Measurements from ENCODE around the gene PLA2G15.

PLA2G15 gene

DNA sequence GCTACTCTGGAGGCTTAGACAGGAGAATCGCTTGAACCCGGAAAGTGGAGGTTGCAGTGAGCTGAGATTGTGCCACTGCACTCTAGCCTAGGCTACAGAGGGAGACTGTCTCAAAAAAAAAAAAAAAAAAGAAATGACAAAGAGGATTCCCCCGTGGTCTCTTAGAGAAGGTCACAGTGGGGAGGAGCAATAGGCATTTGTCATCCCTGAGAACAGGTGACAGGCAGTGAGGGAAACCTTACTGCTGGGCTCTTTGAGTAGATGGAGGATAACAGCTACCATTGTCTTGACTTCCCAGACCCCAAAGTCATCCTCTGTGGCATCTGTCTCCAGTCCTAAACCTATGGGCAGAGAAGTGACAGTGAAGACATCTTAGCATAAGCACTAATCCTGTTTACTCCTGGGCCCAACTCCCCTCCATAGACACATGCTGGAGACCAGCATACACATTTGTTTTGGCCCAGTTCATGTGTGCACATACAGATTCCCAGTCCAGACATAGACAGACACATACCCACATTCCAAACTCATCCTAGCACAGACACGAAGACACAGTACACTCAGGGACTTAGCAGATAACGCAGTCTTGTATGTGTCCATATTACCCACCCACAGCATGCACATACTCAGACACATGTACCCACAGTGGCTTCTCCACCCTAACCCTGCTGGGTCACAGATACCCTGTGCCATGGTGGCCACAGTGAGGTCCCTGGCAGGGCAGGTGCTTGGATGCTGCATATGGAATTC, 11.9 kb upstream of the PLA2G15 start:
- DNase-seq (ENCODE audit: low read depth in 2 of 2) = no peak

- DNase-seq (ENCODE audit: low read depth in 2 of 2) = no peak
These were observed 11.4 kb upstream of the PLA2G15 start for GRCh38 chr16:68233835-68234187.

- DNase-seq (ENCODE audit: low read depth in 2 of 2) = no peak
These were observed 10.7 kb upstream of the PLA2G15 start for GRCh38 chr16:68234188-68235107.

DNA sequence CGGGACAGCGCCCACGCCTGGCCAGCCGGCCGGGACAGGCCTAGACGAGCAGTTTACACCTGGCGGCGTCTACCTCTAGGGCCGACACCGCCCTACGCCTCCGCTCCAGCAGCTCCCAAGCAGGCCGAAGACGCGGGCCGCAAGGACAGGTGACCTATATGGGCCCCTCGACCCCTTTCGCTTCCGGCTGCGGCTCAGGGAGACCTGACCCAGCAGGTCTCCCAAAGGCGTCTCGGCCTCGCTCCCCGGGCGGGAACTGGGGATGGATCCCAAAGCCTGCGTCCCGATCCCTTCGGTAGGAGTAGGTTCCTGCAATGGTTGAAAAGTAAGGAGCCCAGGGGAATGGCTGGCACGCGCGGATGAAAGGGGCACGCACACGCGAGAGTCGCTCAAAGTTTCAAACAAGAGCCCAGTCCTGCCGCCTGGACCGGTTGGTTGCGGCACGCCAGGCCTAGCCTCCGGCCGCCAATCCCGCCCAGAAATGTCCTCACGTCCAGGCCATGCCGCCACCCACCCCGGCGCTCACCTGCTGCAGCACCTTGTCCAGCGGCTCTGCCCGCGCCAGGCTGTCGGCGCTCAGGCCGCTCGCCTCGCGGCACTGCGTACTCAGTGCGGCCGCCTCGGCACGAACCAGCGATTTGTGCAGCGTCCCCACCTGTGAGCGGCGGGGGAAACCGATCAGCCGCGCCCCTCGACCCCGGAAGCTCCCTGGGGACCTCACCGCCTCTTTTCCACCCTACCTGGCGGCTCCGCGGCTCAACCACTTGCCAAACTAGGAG, 9.9 kb upstream of the PLA2G15 start:
- DNase-seq (ENCODE audit: low read depth in 2 of 2) = no peak

GRCh38 chr16:68235887-68236136, 9.4 kb upstream of the PLA2G15 start, which contains the start of gene ESRP2:
TSS of gene ESRP2 (minus strand) at chr16:68236127. CDS start at chr16:68236045, 82 bp downstream.
- DNase-seq (ENCODE audit: low read depth in 2 of 2) = no peak

GRCh38 chr16:68236137-68236825, 8.9 kb upstream of the PLA2G15 start:
- DNase-seq (ENCODE audit: low read depth in 2 of 2) = no peak

GRCh38 chr16:68236826-68237242, 8.3 kb upstream of the PLA2G15 start:
- no peak for DNase-seq (ENCODE audit: low read depth in 2 of 2)

DNA sequence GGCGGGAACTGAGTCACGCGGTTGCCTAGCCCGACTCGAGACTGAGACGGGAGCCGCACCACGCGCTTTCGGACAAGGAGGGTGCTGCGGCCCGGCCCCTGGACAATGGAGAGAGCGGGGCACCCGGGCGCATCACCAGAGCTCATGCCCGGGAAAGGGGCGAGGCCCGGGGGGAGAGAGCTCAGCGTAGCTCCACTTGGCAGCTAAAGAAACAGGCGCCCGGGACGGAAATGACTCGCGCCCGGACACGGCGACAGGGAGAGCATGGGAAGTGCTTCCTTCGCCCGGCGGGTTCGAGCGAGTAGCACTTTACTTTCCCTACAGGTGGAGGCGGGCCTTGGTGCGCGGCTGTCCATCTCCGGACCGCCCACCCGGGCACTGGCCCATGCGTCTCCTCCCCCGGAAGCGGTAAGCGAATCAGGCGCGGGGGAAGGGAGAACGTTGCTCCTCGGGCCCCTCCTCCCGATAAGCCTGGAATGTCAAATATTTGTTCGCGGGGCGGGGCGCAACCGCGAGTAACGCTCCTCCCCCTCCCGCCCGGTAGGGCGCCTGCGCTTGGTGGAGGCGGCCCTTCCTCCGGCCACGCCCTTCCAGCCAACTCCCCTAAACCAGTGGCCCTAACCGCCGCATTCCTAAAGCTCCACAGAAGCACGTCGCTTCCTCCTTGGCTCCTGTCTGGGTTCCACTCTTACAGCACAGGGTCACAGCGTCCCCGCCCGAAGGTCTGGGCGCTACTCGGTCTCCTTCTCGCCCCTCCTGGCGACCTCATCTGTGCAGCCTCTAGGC, 7.7 kb upstream of the PLA2G15 start:
- DNase-seq (ENCODE audit: low read depth in 2 of 2) = peak; percentile 69 to 74

- no peak for DNase-seq (ENCODE audit: low read depth in 2 of 2)
These were observed 7.2 kb upstream of the PLA2G15 start for GRCh38 chr16:68238029-68238345.

- DNase-seq (ENCODE audit: low read depth in 2 of 2) = no peak
These were observed 3.1 kb upstream of the PLA2G15 start for GRCh38 chr16:68242085-68242484.

GRCh38 chr16:68242926-68243858, 2.0 kb upstream of the PLA2G15 start:
- no peak for DNase-seq (ENCODE audit: low read depth in 2 of 2)

- no peak for DNase-seq (ENCODE audit: low read depth in 2 of 2)
These were observed 681 bp upstream of the PLA2G15 start for GRCh38 chr16:68244481-68244902.

DNA sequence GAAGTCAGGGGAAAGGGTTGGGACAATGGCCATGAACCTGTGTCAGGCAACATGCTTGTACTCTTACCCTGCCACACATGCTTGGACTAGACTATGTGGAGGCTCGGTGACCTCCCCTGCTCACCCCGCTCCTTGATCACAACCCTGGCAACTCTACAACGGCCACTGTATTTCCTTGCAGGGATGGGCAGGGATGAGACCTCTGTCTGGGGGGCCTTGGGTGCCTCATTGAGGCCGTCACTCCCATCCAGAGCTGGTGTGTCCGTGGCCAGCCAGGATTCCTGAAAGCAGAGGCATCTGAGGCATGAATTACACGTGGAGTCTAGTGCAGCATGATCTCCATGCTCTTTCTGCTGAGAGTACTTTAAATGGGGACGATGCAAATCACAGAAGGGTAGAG, 948 bp downstream of the PLA2G15 start:
- no peak for DNase-seq (ENCODE audit: low read depth in 2 of 2)

- no peak for DNase-seq (ENCODE audit: low read depth in 2 of 2)
These were observed 1.5 kb downstream of the PLA2G15 start for GRCh38 chr16:68246666-68247065.

DNA sequence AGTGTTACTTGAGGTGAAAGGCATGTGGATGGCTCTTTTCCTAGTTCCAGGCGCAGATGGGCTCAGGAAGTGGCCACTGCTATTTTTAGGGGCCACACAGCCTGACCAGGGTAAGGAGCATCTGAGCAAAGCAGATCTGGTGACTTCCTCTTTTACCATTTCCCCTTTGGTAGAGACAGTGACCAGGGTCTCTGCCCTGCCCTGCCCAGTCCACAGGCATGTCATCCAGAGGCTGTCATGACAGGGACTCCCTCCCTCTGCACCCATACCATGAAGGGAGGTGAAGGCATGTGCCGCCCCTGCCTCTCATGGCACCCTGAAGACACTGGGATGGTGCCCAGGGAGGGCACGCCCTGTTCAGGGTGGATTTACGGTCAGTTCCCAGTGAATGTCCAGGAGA, 2.2 kb downstream of the PLA2G15 start:
- no peak for DNase-seq (ENCODE audit: low read depth in 2 of 2)

DNA sequence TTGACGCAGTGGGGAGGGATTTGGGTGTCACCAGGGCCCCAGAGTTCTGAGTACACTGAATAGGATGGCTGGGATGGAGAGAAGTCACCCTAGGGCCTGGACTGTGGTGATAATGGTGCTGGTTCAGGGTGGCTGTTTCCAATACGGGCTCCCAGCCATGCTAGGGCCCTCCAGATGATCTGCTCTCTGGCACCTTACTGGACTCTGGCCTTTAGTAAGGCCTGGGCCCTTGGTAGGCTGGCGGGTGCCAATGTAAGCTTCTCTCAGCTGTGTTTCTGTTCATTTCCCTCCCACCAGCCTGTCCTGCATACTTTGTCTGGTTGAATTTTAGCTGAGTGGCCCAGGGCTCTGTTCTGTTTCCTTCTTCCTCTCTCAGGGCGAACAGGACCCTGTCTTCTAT, 2.8 kb downstream of the PLA2G15 start:
- no peak for DNase-seq (ENCODE audit: low read depth in 2 of 2)

GRCh38 chr16:68249371-68249770, 4.2 kb downstream of the PLA2G15 start:
- no peak for DNase-seq (ENCODE audit: low read depth in 2 of 2)

DNA sequence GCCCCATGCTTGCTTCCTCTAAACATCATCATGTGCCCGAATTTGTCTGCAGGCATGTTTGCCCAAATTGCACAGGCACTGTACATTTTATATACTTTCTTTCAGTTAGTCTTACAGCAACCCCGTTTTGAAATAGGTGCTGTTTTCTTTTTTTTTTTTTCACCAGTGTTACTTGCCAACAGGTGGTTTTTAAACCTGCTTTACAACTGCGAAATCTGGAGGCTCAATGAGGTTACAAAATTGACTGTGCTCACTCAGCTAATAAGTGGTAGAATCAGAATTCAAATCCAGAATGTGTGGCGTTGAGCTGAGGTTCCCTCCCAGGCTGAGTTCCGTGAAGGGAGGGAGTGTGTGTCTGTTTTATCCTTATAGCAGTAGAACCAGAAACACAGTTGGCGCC, 5.8 kb downstream of the PLA2G15 start:
- no peak for DNase-seq (ENCODE audit: low read depth in 2 of 2)

DNA sequence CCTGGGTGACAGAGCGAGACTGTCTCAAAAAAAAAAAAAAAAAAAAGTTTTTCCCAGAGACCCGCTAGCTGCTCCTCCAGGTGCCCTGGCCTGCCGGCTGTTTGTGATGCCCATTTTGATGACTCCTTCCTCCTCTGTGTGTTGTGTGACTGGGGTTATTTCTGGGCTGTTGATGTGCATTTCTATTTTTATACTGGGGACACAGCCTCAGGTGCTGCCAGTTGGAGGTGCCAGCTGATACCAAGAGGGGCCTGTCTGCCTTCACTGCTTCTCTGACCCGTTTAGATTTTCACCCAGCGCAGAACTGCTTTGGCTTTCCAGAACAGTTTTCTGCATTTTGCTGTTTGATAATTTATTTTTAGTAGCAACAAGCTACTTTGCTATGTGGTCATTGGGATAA, 6.7 kb downstream of the PLA2G15 start:
- DNase-seq (ENCODE audit: low read depth in 2 of 2) = no peak

DNA sequence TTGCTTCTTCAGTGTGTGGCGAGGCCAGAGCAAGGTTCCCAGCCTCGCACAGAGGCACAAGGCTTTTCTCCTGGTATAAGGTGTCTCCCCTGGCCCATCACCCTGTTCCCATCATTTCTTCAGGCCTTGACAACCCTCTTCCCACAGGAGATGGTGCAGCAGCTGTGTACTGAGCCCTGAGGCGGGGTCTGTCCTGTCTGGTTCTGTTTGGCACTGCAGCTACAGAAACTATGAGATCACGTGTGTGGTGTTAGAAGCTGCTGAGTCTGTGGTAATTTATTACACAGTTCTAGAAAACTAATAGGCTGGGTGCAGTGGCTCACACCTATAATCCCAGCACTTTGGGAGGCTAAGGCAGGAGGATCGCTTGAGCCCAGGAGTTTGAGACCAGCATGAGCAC, 7.2 kb downstream of the PLA2G15 start:
- DNase-seq (ENCODE audit: low read depth in 2 of 2) = no peak

Measured in stimulated activated CD8-positive, alpha-beta memory T cell treated with anti-CD3 and anti-CD28 coated beads, Interleukin-2, amount 100 ng/mL, for 1 hour (primary cell).